ENCODE data around the gene GADD45A.
A peak's percentile ranks its signal among the peaks of the same experiment; 100 is the strongest.
"Not testable (repeated sequence)": the region's sequence is repeated elsewhere in the genome, so short reads cannot be mapped to it uniquely, and the experiment has no call there.

The GADD45A gene

DNA sequence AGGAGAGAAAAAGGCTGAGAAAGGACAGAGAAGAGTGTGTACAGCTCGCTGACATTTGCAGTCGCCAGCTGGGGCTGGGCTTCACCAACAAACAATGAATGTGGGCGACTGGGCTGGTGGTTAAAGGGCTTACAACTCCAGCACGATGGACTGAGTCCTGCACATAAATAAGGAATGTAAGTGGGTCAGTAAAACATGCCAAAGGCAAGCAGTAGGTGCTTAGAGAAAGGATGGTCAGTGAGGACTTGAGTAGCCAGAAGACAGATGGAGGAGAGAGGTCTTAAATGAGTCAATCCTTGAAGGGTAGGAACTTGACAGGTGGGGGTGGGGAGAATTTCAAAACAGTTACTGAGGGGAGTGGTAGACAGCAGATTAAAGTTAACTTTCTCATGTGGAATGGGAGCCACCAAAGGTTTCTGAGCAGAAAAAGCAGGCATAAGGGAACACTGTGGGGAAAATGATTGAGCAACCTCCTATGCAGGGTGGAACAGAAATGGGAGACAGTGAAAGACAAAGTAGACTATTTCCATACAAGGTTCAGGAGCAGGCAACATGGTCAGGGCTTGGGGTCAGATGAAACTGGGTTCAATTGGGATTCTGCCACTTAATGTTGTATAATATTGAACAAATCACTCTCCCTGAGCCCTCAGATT, 37.4 kb downstream of the GADD45A start:
- DNase-seq, result peak; percentile 20

GRCh38 chr1:67723126-67723525, 38.1 kb downstream of the GADD45A start:
- no peak for DNase-seq

- DNase-seq, result peak; percentile 77
These were observed 38.6 kb downstream of the GADD45A start for GRCh38 chr1:67723620-67724019.

DNA sequence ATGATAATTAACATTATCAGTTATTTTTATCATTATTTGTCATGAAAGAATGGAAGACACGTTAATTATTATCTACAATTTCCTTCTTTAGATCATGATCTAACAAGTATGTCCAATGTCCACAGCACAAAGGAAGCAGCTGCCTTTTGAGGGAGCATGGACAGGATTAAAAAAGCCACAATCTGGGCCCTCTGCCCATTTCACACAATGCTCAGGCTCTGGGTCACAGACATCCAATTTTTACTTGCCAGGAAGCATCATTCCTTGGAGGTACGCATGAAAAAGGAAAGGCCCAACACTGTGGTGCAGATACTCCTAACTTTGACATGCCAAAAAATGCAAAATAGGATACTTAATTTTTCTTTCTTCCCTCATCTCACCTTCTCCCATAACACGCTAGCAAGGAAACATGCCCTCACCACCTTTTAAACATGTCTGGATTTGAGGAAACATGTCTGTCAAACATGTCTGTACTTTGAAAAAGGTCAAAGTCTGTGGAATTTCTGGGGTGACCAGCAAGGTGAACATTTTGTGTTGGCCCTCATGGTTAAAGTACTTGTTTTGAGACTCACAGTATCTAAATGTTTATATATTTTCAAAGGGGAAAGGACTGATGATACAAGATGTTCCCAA, 40.0 kb downstream of the GADD45A start:
- peak; percentile 63 for DNase-seq

GRCh38 chr1:67726224-67726623, 41.2 kb downstream of the GADD45A start:
- peak; percentile 20 for DNase-seq

DNA sequence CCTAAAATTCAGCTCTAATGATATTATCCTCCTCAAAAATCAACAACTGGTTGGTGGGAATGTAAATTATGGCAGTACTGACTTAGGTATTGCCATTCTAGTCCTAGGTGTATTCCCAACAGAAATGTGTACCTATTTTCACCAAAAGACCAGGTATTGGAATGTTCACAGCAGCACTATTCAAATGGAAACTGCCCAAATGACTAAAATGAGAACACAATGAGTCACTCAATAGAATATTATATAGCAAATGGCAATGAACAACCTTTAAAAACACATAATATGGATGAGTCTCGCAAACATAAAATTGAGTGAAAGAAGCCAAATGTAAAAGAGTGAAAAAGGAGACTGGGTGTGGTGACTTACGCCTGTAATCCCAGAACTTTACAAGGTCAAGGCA, 44.9 kb downstream of the GADD45A start:
- DNase-seq, result no peak

GRCh38 chr1:67730312-67730711, 45.3 kb downstream of the GADD45A start:
- DNase-seq, result not testable (repeated sequence)

GRCh38 chr1:67731322-67731721, 46.3 kb downstream of the GADD45A start:
- DNase-seq, result no peak

GRCh38 chr1:67732750-67733151, 47.8 kb downstream of the GADD45A start:
- DNase-seq, result no peak

DNA sequence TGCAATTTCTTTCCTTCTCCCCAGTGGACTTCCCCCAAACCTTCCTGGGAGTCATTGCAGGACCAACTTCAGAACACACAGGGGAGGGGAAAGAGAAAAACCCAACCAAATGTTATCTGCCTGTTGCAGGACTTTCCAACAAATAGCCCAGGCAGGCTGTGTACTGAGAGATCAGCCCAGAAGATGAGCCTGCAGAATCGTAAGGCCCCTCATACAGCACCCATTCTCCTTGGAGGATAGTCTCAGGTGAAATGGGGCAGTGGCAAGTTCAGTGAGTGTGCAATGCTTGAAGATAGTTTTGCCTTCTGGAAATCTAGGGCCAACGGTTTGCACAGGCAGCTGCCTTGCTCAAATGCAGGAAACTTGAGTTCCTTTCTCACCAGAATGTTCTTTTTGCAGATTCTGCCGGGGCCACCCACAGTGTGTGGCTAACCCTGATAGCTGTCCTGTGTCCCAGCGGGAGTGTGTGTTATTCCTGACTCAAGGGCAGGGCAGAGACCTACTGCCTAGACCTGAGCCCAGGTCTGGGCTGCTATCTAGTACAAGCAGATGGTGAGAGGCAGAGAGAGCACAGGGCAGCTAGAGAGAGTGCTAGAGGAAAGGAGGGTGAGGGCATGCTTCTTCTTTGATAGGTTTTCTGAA, 48.8 kb downstream of the GADD45A start:
- no peak for DNase-seq

- DNase-seq, result no peak
These were observed 49.3 kb downstream of the GADD45A start for GRCh38 chr1:67734323-67734690.

DNA sequence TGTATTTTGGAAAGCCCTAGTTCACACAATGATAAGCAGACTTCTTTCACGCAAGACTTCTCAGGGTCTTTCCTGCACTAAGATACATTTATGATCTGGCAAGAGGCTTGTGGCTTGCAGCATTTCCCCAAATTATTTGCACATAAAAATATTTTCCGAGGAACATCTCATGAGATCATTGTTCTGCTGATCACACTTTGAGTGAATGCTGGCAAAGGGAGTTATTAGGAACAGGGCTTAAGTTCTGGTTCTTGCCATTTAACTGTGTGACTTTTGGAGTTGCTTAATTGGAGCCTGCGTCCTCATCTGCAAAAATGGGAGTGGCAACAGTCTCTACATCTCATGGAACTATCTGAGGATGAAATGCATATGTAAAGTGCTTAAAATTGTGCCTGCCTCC, 50.2 kb downstream of the GADD45A start:
- DNase-seq, result no peak

- DNase-seq, result peak; percentile 96
These were observed 51.0 kb downstream of the GADD45A start for GRCh38 chr1:67735806-67736627.

- no peak for DNase-seq
These were observed 51.7 kb downstream of the GADD45A start for GRCh38 chr1:67736750-67737149.

DNA sequence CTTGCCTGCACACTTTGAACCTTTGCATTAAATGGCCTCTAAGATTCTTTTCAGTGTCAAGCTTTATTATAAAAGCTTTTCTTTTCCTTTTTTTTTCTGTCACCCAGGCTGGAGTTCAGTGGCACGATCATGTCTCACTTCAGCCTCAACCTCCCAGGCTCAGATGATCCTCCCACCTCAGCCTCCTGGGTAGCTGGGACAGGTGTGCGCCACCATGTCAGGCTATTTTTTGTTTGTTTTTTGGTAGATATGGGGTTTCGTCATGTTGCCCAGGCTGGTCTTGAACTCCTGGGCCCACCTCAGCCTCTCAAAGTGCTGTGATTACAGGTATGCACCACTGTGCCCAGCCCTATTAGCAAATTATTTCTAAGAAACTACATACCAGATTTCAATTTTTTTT, 52.9 kb downstream of the GADD45A start:
- DNase-seq, result no peak
